ENCODE results near the gene IKZF4. TPM values are rescaled to one million over a fixed set of nuclear protein-coding genes. Genes with fewer than 3 reads are reported as not detected.
A peak's percentile ranks its signal among the peaks of the same experiment; 100 is the strongest.

The IKZF4 gene
- polyA plus RNA-seq, 1 donor (not counting 4 experiments of a cell fraction or from before 2014, with no cell fraction given): 1.1 TPM

DNA sequence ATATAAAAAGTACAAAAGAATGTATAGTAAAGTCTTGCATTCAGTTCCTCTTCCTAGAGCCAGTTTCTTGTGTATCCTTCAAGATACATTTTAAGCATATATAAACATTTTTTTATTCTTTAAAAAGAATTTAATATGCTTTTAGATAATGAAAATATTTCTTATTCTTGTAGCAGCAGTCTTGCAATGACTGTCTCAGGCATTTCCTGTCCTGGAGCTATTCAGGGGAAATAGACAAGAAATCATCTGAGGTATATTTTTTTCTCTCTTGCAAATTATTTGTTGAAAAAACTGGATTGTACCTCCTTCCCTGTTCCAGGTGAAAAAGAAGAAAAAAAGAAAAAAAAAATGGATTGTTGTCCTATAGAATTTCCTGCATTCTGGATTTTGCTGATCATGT, 42.2 kb downstream of the IKZF4 start:
- no peak overlapping the region for H3K9ac ChIP-seq (ENCODE audit: control insufficient read depth, extremely low read depth, insufficient read depth, low read length)
- dilution Hi-C loops (cut with MboI; ENCODE audit: extremely low pct_ligation_motif_present, low sequenced_read_pairs): no loop called here
- no peak overlapping the region for H2AFZ ChIP-seq (ENCODE audit: control insufficient read depth, low read length)
- H3K9me3 ChIP-seq (ENCODE audit: control insufficient read depth, low read depth, low read length): no peaks in the 10 kb centered on the region
- no peak overlapping the region for H3K4me3 ChIP-seq (ENCODE audit: control insufficient read depth in 2 of 3, extremely low read depth in 1 of 3, insufficient read depth in 2 of 3, low read depth in 1 of 3, low read length in 3 of 3)
- no peak overlapping the region for H3K4me2 ChIP-seq (ENCODE audit: control insufficient read depth, extremely low read depth, insufficient read depth, low read depth, low read length)
- no peak for TF ChIP-seq EZH2 (IDR thresholded peaks at IDR 0.05; ENCODE audit: low read length)
- TF ChIP-seq, protein P1, sequence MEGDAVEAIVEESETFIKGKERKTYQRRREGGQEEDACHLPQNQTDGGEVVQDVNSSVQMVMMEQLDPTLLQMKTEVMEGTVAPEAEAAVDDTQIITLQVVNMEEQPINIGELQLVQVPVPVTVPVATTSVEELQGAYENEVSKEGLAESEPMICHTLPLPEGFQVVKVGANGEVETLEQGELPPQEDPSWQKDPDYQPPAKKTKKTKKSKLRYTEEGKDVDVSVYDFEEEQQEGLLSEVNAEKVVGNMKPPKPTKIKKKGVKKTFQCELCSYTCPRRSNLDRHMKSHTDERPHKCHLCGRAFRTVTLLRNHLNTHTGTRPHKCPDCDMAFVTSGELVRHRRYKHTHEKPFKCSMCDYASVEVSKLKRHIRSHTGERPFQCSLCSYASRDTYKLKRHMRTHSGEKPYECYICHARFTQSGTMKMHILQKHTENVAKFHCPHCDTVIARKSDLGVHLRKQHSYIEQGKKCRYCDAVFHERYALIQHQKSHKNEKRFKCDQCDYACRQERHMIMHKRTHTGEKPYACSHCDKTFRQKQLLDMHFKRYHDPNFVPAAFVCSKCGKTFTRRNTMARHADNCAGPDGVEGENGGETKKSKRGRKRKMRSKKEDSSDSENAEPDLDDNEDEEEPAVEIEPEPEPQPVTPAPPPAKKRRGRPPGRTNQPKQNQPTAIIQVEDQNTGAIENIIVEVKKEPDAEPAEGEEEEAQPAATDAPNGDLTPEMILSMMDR (optimal IDR thresholded peaks at IDR 0.05 in 1 of 3, IDR thresholded peaks at IDR 0.05 in 1 of 3, conservative IDR thresholded peaks at IDR 0.05 in 1 of 3; ENCODE audit: extremely low read depth in 1 of 3, insufficient read depth in 2 of 3, low read length in 3 of 3): no peak
- H3K36me3 ChIP-seq (ENCODE audit: control insufficient read depth in 2 of 2, extremely low read depth in 1 of 2, insufficient read depth in 2 of 2, low read length in 2 of 2): no peaks in the 10 kb centered on the region
- no peaks in the 10 kb centered on the region for H3K9me1 ChIP-seq (ENCODE audit: control insufficient read depth, extremely low read depth, insufficient read depth, low read length)
- no peaks in the 10 kb centered on the region for H4K20me1 ChIP-seq (ENCODE audit: control insufficient read depth, extremely low read depth, insufficient read depth, low read length)
- no peak overlapping the region for H3K27ac ChIP-seq (ENCODE audit: control insufficient read depth, insufficient read depth, low read length)
- no peaks in the 10 kb centered on the region for H3K79me2 ChIP-seq (ENCODE audit: control insufficient read depth, insufficient read depth, low read length)
- DNase-seq (ENCODE audit: low read depth, low spot score) (no peak), FAIRE-seq (no peak)
- no peaks in the 10 kb centered on the region for H3K27me3 ChIP-seq (ENCODE audit: control insufficient read depth, extremely low read depth, insufficient read depth, low read length)
- H3K4me1 ChIP-seq (ENCODE audit: control insufficient read depth, extremely low read depth, insufficient read depth, low read length): peaks cover 4% of the 10 kb centered on the region

DNA sequence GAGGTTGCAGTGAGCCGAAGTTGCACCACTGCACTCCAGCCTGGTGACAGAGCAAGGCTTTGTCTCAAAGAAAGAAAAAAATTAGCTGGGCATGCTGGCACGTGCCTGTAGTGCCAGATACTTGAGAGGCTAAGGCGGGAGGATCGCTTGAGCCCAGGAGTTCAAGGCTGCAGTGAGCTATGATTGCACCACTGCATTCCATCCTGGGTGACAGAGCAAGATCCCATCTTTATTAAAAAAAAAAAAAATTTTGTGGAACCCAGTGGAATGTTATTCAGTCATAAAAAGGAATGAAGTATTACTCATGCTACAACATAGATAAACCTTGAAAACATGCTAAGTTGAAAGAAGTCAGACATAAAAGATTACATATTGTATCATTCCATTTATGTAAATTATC, 50.8 kb downstream of the IKZF4 start:
- Histone ChIP-seq H3K9me1 (ENCODE audit: control insufficient read depth, extremely low read depth, insufficient read depth, low read length) (no peaks in the 10 kb centered on the region), H3K4me2 (ENCODE audit: control insufficient read depth, extremely low read depth, insufficient read depth, low read depth, low read length) (no peak overlapping the region), H3K4me1 (ENCODE audit: control insufficient read depth, extremely low read depth, insufficient read depth, low read length) (peaks cover 7% of the 10 kb centered on the region), H3K27ac (ENCODE audit: control insufficient read depth, insufficient read depth, low read length) (no peak overlapping the region), H3K36me3 (ENCODE audit: control insufficient read depth in 2 of 2, extremely low read depth in 1 of 2, insufficient read depth in 2 of 2, low read length in 2 of 2) (no peaks in the 10 kb centered on the region), H3K4me3 (ENCODE audit: control insufficient read depth in 2 of 3, extremely low read depth in 1 of 3, insufficient read depth in 2 of 3, low read depth in 1 of 3, low read length in 3 of 3) (no peak overlapping the region), H3K27me3 (ENCODE audit: control insufficient read depth, extremely low read depth, insufficient read depth, low read length) (no peaks in the 10 kb centered on the region), H4K20me1 (ENCODE audit: control insufficient read depth, extremely low read depth, insufficient read depth, low read length) (no peaks in the 10 kb centered on the region), H2AFZ (ENCODE audit: control insufficient read depth, low read length) (no peak overlapping the region), H3K9me3 (ENCODE audit: control insufficient read depth, low read depth, low read length) (no peaks in the 10 kb centered on the region), H3K9ac (ENCODE audit: control insufficient read depth, extremely low read depth, insufficient read depth, low read length) (no peak overlapping the region), H3K79me2 (ENCODE audit: control insufficient read depth, insufficient read depth, low read length) (no peaks in the 10 kb centered on the region)
- DNase-seq (ENCODE audit: low read depth, low spot score) (peak; percentile 66), FAIRE-seq (no peak)
- TF ChIP-seq, protein P1 (optimal IDR thresholded peaks at IDR 0.05 in 1 of 3, IDR thresholded peaks at IDR 0.05 in 1 of 3, conservative IDR thresholded peaks at IDR 0.05 in 1 of 3; ENCODE audit: extremely low read depth in 1 of 3, insufficient read depth in 2 of 3, low read length in 3 of 3): no peak
- TF ChIP-seq EZH2 (IDR thresholded peaks at IDR 0.05; ENCODE audit: low read length): no peak
- dilution Hi-C loops (cut with MboI; ENCODE audit: extremely low pct_ligation_motif_present, low sequenced_read_pairs): no loop called here
